GM23338 (cell line): ENCODE measurements around the gene NPIPB2. TPM values are rescaled to one million over a fixed set of nuclear protein-coding genes. Genes with fewer than 3 reads are reported as not detected.
"Not testable (repeated sequence)": the region's sequence is repeated elsewhere in the genome, so short reads cannot be mapped to it uniquely, and the experiment has no call there.

ENCODE experiments used
- ATAC-seq: fragments of 200-7000 bp; cut with Tn5 transposase; 3 replicates; pipeline ENCODE4 v1.9.1; 2020
- DNase-seq: peaks from one replicate; pipeline ENCODE4 v3.0.0-alpha.2; 2015; ENCODE audit warnings: low spot score
- H2AFZ ChIP-seq: fragments of 200-600 bp; sonication (generic); 2 replicates; pipeline ENCODE4 v1.8.0; 2016; ENCODE audit warnings: antibody characterized with exemption, mild to moderate bottlenecking, moderate library complexity
- H3F3A ChIP-seq: fragments of 200-600 bp; sonication (generic); replicated peaks from 2 replicates; pipeline ENCODE4 v1.8.0; 2017; ENCODE audit warnings: antibody characterized with exemption, mixed run types, low read depth
- H3K27ac ChIP-seq: fragments of 200-600 bp; sonication (generic); 2 replicates; pipeline ENCODE4 v1.6.1; 2016; ENCODE audit warnings: low read depth
- H3K27me3 ChIP-seq: fragments of 200-600 bp; sonication (generic); 2 replicates; pipeline ENCODE4 v1.8.0; 2016; ENCODE audit warnings: mild to moderate bottlenecking, mixed run types, moderate library complexity; ENCODE audit not compliant: insufficient read depth
- H3K36me3 ChIP-seq: fragments of 200-600 bp; sonication (generic); 2 replicates; pipeline ENCODE4 v1.8.0; 2016; ENCODE audit warnings: mild to moderate bottlenecking; ENCODE audit not compliant: insufficient read depth
- H3K4me1 ChIP-seq: fragments of 200-600 bp; sonication (generic); 2 replicates; pipeline ENCODE4 v1.8.0; 2016; ENCODE audit warnings: mild to moderate bottlenecking, moderate library complexity; ENCODE audit not compliant: insufficient read depth
- H3K4me2 ChIP-seq: fragments of 200-600 bp; sonication (generic); 2 replicates; pipeline ENCODE4 v1.7.1; 2017; ENCODE audit warnings: mixed run types
- H3K4me3 ChIP-seq: fragments of 200-600 bp; sonication (generic); 2 replicates; pipeline ENCODE4 v1.6.1; 2016; ENCODE audit warnings: mixed run types
- H3K79me2 ChIP-seq: fragments of 200-600 bp; sonication (generic); replicated peaks from 2 replicates; pipeline ENCODE4 v1.8.0; 2017; ENCODE audit warnings: mild to moderate bottlenecking; ENCODE audit not compliant: insufficient read depth
- H3K9me2 ChIP-seq: fragments of 200-600 bp; sonication (generic); 2 replicates; pipeline ENCODE4 v1.8.0; 2017; ENCODE audit not compliant: insufficient read depth
- H4K20me1 ChIP-seq: fragments of 200-600 bp; sonication (generic); replicated peaks from 2 replicates; pipeline ENCODE4 v1.8.0; 2017; ENCODE audit warnings: mild to moderate bottlenecking; ENCODE audit not compliant: insufficient read depth
- H3K27ac Mint-ChIP-seq: 2 replicates; pipeline ENCODE4 v1.8.0; 2020; ENCODE audit warnings: inconsistent platforms, mild to moderate bottlenecking, moderate library complexity, mixed read lengths
- H3K27me3 Mint-ChIP-seq: 3 replicates; pipeline ENCODE4 v1.8.0; 2022; ENCODE audit warnings: low read depth, mild to moderate bottlenecking, moderate library complexity, mixed read lengths, inconsistent platforms; ENCODE audit not compliant: insufficient read depth, poor library complexity
- H3K36me3 Mint-ChIP-seq: 3 replicates; pipeline ENCODE4 v1.8.0; 2021; ENCODE audit warnings: low read depth, mild to moderate bottlenecking, inconsistent platforms, moderate library complexity, mixed read lengths
- H3K4me1 Mint-ChIP-seq: 3 replicates; pipeline ENCODE4 v1.8.0; 2020; ENCODE audit warnings: mild to moderate bottlenecking, inconsistent platforms, mixed read lengths
- H3K4me3 Mint-ChIP-seq: 3 replicates; pipeline ENCODE4 v1.8.0; 2021; ENCODE audit warnings: moderate library complexity, mild to moderate bottlenecking, inconsistent platforms, mixed read lengths
- H3K9me3 Mint-ChIP-seq: 3 replicates; pipeline ENCODE4 v1.8.0; 2020; ENCODE audit warnings: moderate library complexity, mild to moderate bottlenecking, inconsistent platforms, mixed read lengths
- CREB1 ChIP-seq: fragments of 250-450 bp; sonication (Bioruptor Pico); IDR thresholded peaks from 2 replicates; pipeline ENCODE4 v1.5.0; 2020; ENCODE audit warnings: low read depth, mild to moderate bottlenecking, moderate library complexity
- CTCF ChIP-seq, 2 experiments: fragments of 200-600 bp in 1 of 2; sonication (generic) in 1 of 2; conservative IDR thresholded peaks; 2 replicates each; pipeline versions ENCODE4 v1.5.1 to v1.6.1; 2016 to 2017; ENCODE audit warnings: antibody characterized with exemption in 2 of 2, low read depth in 2 of 2, mild to moderate bottlenecking in 2 of 2, moderate library complexity in 1 of 2
- ETS1 ChIP-seq: IDR thresholded peaks from 2 replicates; pipeline ENCODE4 v1.6.1; 2016; ENCODE audit warnings: antibody characterized with exemption
- EZH2 ChIP-seq: fragments of 200-600 bp; sonication (generic); IDR thresholded peaks from one replicate; pipeline ENCODE4 v1.8.0; 2017; ENCODE audit warnings: antibody characterized with exemption, mild to moderate bottlenecking, low read depth; ENCODE audit not compliant: unreplicated experiment
- EZH2phosphoT487 ChIP-seq: fragments of 200-600 bp; sonication (generic); IDR thresholded peaks from one replicate; pipeline ENCODE4 v1.8.1; 2018; ENCODE audit warnings: antibody characterized with exemption; ENCODE audit not compliant: unreplicated experiment
- JUNB ChIP-seq: IDR thresholded peaks from one replicate; pipeline ENCODE4 v1.6.1; 2016; ENCODE audit warnings: antibody characterized with exemption; ENCODE audit not compliant: unreplicated experiment
- NANOG ChIP-seq: IDR thresholded peaks from 2 replicates; pipeline ENCODE4 v1.6.1; 2016; ENCODE audit warnings: antibody characterized with exemption, borderline replicate concordance
- POLR2AphosphoS5 ChIP-seq: IDR thresholded peaks from 2 replicates; pipeline ENCODE4 v1.6.1; 2016; ENCODE audit warnings: antibody characterized with exemption, low read depth
- STAT1 ChIP-seq: IDR thresholded peaks from one replicate; pipeline ENCODE4 v1.6.1; 2016; ENCODE audit warnings: antibody characterized with exemption; ENCODE audit not compliant: unreplicated experiment
- ZNF114 ChIP-seq: fragments of 250-450 bp; sonication (Bioruptor Pico); IDR thresholded peaks from 2 replicates; pipeline ENCODE4 v1.5.0; 2020; ENCODE audit warnings: mild to moderate bottlenecking, moderate library complexity
- ZNF331 ChIP-seq: fragments of 250-450 bp; sonication (Bioruptor Pico); IDR thresholded peaks from 2 replicates; pipeline ENCODE4 v1.5.0; 2020; ENCODE audit warnings: low read depth, mild to moderate bottlenecking, moderate library complexity
- polyA plus RNA-seq: library from polyadenylated mRNA; unstranded; fragments of >200 nt; fragmentation: Nextera tagmentation; extraction: Ambion mirVana; gene quantifications from 2 replicates; pipeline ENCODE4 v1.2.1, GENCODE V29; 2016
- total RNA-seq: library from RNA; depleted of rRNA; stranded (reverse); fragments of >200 nt; shearing (Covaris generic); gene quantifications from 2 replicates; pipeline ENCODE4 v1.2.3, GENCODE V29; 2014

The NPIPB2 gene
- total and polyA plus RNA-seq, 2 experiments from 2014 or later, result 1.0 to 6.8 TPM

GRCh38 chr16:11973070-11973469, 31.2 kb upstream of the NPIPB2 start:
- TF ChIP-seq STAT1, result no peak
- DNase-seq (no peak), ATAC-seq (no peak)
- Mint-ChIP-seq H3K36me3 (no peaks in the 10 kb centered on the region; the same call in 1 of the 3 replicates), H3K4me3 (no peak overlapping the region), H3K27ac (no peak overlapping the region), H3K27me3 (peaks cover 10% of the 10 kb centered on the region), H3K4me1 (peaks cover 21% of the 10 kb centered on the region), H3K9me3 (peaks cover 3% of the 10 kb centered on the region; the same call in 1 of the 3 replicates)
- H3K27ac ChIP-seq, result no peak overlapping the region
- H4K20me1 ChIP-seq, result no peaks in the 10 kb centered on the region
- H3K4me3 ChIP-seq, result no peak overlapping the region
- H3K27me3 ChIP-seq, result no peaks in the 10 kb centered on the region
- H3F3A ChIP-seq, result 0 out of 2 replicates have a peak, but pooled peaks cover 2% of the 10 kb centered on the region
- no peak overlapping the region for H3K4me2 ChIP-seq
- no peaks in the 10 kb centered on the region for H3K36me3 ChIP-seq
- no peak overlapping the region for H2AFZ ChIP-seq
- no peaks in the 10 kb centered on the region for H3K9me2 ChIP-seq
- H3K4me1 ChIP-seq, result peaks cover 6% of the 10 kb centered on the region
- peaks cover 11% of the 10 kb centered on the region for H3K79me2 ChIP-seq

- no peak overlapping the region for H3K27ac ChIP-seq
- H3K79me2 ChIP-seq, result peaks cover 8% of the 10 kb centered on the region; the same call in 1 of the 2 replicates
- no peaks in the 10 kb centered on the region for H3K4me1 ChIP-seq
- H2AFZ ChIP-seq, result no peak overlapping the region
- DNase-seq (peak; percentile 66), ATAC-seq (peak; percentile 15)
- H3K27me3 Mint-ChIP-seq, result peaks cover 10% of the 10 kb centered on the region
- H3K4me3 ChIP-seq, result no peak overlapping the region
- peaks cover 12% of the 10 kb centered on the region; the same call in 2 of the 3 replicates for H3K4me1 Mint-ChIP-seq
- H3K9me3 Mint-ChIP-seq, result peaks cover 3% of the 10 kb centered on the region; the same call in 1 of the 3 replicates
- 0 out of 2 replicates have a peak overlapping the region, but pooled peaks have one; percentile 48 for H3K27ac Mint-ChIP-seq
- no peaks in the 10 kb centered on the region for H3K36me3 ChIP-seq
- H3K27me3 ChIP-seq, result no peaks in the 10 kb centered on the region
- no peak overlapping the region for H3K4me2 ChIP-seq
- no peak overlapping the region for H3K4me3 Mint-ChIP-seq
- TF ChIP-seq JUNB (no peak), CTCF (conservative IDR thresholded peaks at IDR 0.05; ENCODE audit: low read depth in 2 of 2) (peak; percentile 40 to 53)
- no peaks in the 10 kb centered on the region for H4K20me1 ChIP-seq
- H3K9me2 ChIP-seq, result no peaks in the 10 kb centered on the region
- H3F3A ChIP-seq, result no peaks in the 10 kb centered on the region
- H3K36me3 Mint-ChIP-seq, result no peaks in the 10 kb centered on the region; the same call in 1 of the 3 replicates
These were observed 30.3 kb upstream of the NPIPB2 start for GRCh38 chr16:11972128-11972527.

DNA sequence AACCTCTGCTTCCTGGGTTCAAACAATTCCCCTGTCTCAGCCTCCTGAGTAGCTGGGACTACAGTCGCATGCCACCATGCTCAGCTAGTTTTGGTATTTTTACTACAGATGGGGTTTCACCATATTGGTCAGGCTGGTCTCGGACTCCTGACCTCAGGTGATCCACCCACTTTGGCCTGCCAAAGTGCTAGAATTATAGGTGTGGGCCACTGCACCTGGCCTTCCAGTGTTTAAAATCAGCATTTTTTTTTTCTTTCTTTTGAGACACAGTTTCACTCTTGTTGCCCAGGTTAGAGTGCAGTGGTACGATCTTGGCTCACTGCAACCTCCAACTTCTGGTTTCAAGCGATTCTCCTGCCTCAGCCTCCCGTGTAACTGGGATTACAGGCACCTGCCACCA, 28.4 kb upstream of the NPIPB2 start:
- H3K27ac Mint-ChIP-seq, H3K36me3 Mint-ChIP-seq, H3F3A ChIP-seq, ATAC-seq, H3K4me3 Mint-ChIP-seq, H2AFZ ChIP-seq, H3K27me3 Mint-ChIP-seq, H3K36me3 ChIP-seq, H3K9me3 Mint-ChIP-seq, DNase-seq, H3K4me3 ChIP-seq, H3K4me2 ChIP-seq, H3K27ac ChIP-seq, H3K4me1 ChIP-seq, H4K20me1 ChIP-seq, H3K27me3 ChIP-seq, H3K79me2 ChIP-seq, H3K4me1 Mint-ChIP-seq, H3K9me2 ChIP-seq: not testable (repeated sequence)

DNA sequence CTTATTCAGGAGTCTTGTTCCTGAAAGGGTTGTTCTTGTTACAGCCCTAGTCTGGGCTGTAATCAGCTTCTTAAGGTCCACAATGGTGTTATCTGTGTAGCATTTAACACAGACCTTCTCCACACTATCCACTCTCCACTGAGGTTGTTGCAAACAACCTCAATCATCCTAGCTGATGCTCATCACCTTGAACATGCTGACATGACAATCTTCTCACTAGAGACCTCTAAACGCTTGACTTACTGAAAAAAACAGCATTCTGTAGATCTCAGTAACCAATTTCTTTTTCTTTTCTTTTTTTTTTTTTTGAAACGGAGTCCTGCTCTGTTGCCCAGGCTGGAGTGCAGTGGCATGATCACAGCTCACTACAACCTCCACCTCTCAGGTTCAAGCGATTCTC, 26.7 kb upstream of the NPIPB2 start:
- no peak overlapping the region for H2AFZ ChIP-seq
- H4K20me1 ChIP-seq, result no peaks in the 10 kb centered on the region
- no peak overlapping the region for H3K27ac Mint-ChIP-seq
- H3K4me1 ChIP-seq, result no peaks in the 10 kb centered on the region
- no peaks in the 10 kb centered on the region for H3K9me2 ChIP-seq
- no peaks in the 10 kb centered on the region for H3K27me3 ChIP-seq
- ATAC-seq (no peak), DNase-seq (no peak)
- H3K79me2 ChIP-seq, result no peaks in the 10 kb centered on the region
- no peak overlapping the region for H3K27ac ChIP-seq
- H3K4me3 ChIP-seq, result no peak overlapping the region
- H3K27me3 Mint-ChIP-seq, result no peaks in the 10 kb centered on the region
- H3K4me1 Mint-ChIP-seq, result no peaks in the 10 kb centered on the region
- no peak overlapping the region for H3K4me2 ChIP-seq
- H3K4me3 Mint-ChIP-seq, result no peak overlapping the region
- H3K9me3 Mint-ChIP-seq, result no peaks in the 10 kb centered on the region
- H3F3A ChIP-seq, result no peaks in the 10 kb centered on the region
- no peaks in the 10 kb centered on the region; the same call in 2 of the 3 replicates for H3K36me3 Mint-ChIP-seq
- no peaks in the 10 kb centered on the region for H3K36me3 ChIP-seq
- TF ChIP-seq EZH2 (no peak), JUNB (no peak), NANOG (no peak), CREB1 (CRISPR knock-in tag) (no peak), ETS1 (no peak), EZH2phosphoT487 (no peak), ZNF114 (CRISPR knock-in tag) (no peak), ZNF331 (CRISPR knock-in tag) (no peak), STAT1 (no peak), POLR2AphosphoS5 (no peak)
